HG02798 (cell line): Measurements from ENCODE around the gene SDK1.

Experiments
- ATAC-seq: cut with Tn5 transposase; IDR thresholded peaks from one replicate; pipeline ENCODE4 v1.9.1; 2021; ENCODE audit warnings: mild to moderate bottlenecking; ENCODE audit not compliant: unreplicated experiment, poor library complexity

SDK1 gene

GRCh38 chr7:3332308-3332707, 31.3 kb downstream of the SDK1 start:
- no peak for ATAC-seq

- ATAC-seq: no peak
Observed at GRCh38 chr7:3333861-3334260, 32.8 kb downstream of the SDK1 start.

GRCh38 chr7:3336042-3336665, 35.1 kb downstream of the SDK1 start:
- no peak for ATAC-seq

- ATAC-seq: no peak
Observed at GRCh38 chr7:3338161-3338560, 37.1 kb downstream of the SDK1 start.

- no peak for ATAC-seq
Observed at GRCh38 chr7:3345699-3346481, 44.8 kb downstream of the SDK1 start.

- no peak for ATAC-seq
Observed at GRCh38 chr7:3349126-3349525, 48.1 kb downstream of the SDK1 start.

GRCh38 chr7:3356173-3356572, 55.1 kb downstream of the SDK1 start:
- no peak for ATAC-seq

GRCh38 chr7:3358991-3359390, 57.9 kb downstream of the SDK1 start:
- no peak for ATAC-seq

GRCh38 chr7:3367261-3367660, 66.2 kb downstream of the SDK1 start:
- no peak for ATAC-seq

GRCh38 chr7:3370068-3370830, 69.2 kb downstream of the SDK1 start:
- no peak for ATAC-seq

- ATAC-seq: no peak
Observed at GRCh38 chr7:3370921-3371320, 69.9 kb downstream of the SDK1 start.

GRCh38 chr7:3371601-3372000, 70.5 kb downstream of the SDK1 start:
- ATAC-seq: no peak

GRCh38 chr7:3374239-3374638, 73.2 kb downstream of the SDK1 start:
- ATAC-seq: no peak

- ATAC-seq: no peak
Observed at GRCh38 chr7:3378390-3379150, 77.5 kb downstream of the SDK1 start.

GRCh38 chr7:3380034-3380433, 79.0 kb downstream of the SDK1 start:
- ATAC-seq: no peak

GRCh38 chr7:3380886-3381685, 80.0 kb downstream of the SDK1 start:
- ATAC-seq: no peak

GRCh38 chr7:3386423-3387190, 85.6 kb downstream of the SDK1 start:
- ATAC-seq: no peak

- ATAC-seq: no peak
Observed at GRCh38 chr7:3393862-3394261, 92.8 kb downstream of the SDK1 start.

- no peak for ATAC-seq
Observed at GRCh38 chr7:3397324-3397723, 96.3 kb downstream of the SDK1 start.
